ENCODE data around the gene FAM53C.
A peak's percentile ranks its signal among the peaks of the same experiment; 100 is the strongest.
"Not testable (repeated sequence)": the region's sequence is repeated elsewhere in the genome, so short reads cannot be mapped to it uniquely, and the experiment has no call there.

Gene FAM53C

DNA sequence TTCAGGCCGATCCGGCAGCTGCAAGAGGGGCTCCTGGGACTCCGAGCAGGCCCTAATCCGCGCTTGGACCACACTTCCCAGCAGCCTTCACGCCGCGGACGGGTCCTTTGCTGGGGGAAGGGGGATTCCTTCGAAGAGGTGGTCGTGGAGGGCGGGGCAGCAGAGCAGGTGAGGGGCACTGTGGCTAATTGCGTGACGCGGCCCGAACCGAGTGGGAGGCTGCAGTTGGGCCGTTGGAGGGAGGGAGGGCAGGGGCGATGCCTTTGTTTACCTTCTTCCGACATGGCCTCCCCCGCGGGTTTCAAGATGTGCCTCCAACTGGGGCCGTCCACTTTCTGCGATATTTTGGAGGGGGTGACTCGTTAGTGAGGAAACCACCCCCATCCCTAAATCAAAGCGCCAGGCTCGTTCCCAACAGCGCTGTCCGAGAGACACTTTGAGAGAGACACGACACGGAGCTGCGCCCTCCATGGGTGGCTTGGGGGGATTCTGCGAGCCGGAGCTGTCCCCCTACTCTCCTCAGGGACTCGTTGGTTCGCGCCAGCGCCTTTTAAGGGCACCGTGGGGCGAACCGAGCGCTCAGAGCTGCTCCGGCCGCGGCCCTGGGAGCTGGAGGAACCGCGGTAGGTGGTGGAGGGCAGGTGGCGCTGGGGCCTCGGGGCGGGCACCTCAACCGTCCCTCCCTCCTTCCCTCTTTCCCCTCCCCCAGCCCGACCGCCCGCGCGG, at the start of gene FAM53C:
TSS of gene FAM53C (plus strand) at position 582 of the 726 bp plus-strand sequence. CDS start 3,070 bp downstream, outside the sequence.
- no peak for FAIRE-seq

DNA sequence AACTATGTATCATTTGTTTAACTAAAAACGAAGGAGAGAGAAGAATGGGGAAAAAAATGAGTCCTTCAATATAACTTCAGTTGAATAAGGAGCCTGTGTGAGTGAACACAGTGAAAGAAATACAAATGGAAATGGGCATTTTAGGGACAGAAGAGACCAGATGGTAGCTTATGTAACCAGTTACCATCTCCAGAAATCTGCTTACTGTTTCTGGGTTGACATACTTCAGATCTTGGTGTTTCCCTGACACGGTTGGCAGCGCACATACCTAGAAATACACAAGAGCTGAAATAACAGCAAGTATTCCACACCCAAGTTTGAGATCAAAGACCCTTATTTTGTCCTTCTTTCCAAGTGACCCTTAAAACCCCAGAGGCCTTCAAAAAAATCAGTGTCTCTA, 48.8 kb upstream of the FAM53C start:
- no peak for FAIRE-seq

DNA sequence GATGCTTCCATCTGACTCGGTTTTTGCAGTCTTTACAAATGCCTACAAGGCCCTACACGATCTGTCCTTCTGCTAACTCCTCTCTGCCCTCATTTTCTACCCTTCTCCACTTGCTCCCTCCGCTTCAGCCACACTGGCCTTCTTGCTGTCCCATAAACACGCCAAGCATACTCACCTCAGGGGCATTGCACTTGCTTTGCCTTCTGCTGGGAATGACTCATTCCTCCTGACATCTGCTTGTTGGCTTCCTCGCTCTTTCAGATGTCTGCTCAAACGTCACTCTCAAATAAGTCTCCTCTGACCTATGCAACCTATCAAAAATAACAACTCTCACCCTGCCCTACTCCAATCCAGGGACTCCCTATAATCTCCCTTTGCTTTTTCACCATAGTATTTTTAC, 34.7 kb upstream of the FAM53C start:
- FAIRE-seq = no peak

DNA sequence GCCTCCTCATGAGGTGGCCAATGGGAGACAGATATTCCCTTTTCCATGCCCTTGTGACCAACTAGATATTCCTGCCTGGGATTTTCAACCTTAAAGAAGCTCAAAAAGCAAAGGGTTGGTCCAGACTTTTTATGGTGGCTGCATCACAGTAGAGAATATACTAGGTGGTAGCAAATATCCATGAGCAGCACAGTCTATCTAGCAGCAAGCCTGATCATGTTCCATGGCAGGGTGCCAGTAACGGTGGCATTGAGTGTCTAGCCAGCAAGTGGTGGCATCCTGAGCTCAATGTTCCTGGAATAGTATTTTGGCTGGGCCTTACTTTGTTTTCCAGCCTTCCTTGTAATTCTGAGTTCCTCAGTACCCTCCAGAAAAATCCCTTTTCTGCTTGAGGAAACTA, 32.3 kb upstream of the FAM53C start:
- no peak for FAIRE-seq

DNA sequence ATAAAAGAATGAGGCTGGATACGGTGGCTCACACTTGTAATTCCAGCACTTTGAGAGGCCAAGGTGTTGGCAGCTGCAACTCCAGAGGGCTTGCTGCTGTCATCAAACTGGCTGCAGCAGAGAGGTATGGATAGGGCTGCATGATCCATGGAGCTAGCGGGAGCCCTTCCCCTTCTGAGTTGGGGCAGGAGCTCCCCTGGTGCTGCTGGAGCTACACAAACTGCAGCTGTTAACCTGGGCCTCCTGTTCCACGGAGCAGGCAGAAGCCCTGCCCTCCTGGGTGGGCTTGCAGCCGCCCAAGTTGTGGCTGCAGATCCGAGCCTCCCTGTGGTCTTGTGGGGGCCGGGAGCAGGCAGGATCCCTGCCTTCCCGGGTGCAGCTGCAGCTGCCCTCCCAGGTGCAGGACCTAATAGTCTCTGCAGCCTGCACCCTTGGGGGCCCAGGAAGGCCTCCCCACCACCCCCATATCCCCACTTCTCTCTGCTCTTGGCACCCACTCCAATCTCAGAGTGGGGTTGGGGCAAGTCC, 22.3 kb upstream of the FAM53C start:
- no peak for FAIRE-seq

DNA sequence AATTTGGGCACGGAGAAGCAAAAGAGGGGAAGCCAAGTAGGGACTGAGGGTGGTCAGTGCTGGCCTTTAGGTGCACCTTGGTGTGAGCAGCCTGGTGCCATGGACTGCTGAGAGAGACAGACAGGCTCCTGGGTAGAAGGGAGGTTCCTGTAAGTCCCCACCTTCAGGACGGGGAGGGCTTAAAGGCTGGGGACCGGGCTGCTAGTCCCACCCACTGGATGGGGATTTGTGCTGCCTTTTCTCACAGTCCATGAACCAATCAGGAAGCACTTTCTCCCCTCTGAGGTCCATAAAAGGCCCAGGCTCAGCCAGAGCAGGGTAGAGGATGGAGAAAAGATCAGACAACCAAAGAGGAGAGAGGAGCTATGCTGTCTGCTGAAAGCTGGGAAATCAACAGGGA, 21.7 kb upstream of the FAM53C start:
- no peak for FAIRE-seq

DNA sequence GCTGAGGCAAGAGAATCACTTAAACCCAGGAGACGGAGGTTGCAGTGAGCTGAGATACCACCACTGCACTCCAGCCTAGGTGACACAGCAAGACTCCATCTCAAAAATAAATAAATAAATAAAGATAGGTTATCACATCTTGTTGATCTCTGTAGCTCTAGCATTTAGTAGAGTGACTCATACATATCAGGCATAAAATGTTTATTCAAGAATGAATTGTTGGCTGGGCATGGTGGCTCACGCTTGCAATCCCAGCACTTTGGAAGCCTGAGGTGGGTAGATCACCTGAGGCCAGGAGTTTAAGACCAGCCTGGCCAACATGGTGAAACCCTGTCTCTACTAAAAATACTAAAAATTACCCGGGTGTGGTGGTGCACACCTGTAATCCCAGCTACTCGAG, 19.9 kb upstream of the FAM53C start:
- not testable (repeated sequence) for FAIRE-seq

DNA sequence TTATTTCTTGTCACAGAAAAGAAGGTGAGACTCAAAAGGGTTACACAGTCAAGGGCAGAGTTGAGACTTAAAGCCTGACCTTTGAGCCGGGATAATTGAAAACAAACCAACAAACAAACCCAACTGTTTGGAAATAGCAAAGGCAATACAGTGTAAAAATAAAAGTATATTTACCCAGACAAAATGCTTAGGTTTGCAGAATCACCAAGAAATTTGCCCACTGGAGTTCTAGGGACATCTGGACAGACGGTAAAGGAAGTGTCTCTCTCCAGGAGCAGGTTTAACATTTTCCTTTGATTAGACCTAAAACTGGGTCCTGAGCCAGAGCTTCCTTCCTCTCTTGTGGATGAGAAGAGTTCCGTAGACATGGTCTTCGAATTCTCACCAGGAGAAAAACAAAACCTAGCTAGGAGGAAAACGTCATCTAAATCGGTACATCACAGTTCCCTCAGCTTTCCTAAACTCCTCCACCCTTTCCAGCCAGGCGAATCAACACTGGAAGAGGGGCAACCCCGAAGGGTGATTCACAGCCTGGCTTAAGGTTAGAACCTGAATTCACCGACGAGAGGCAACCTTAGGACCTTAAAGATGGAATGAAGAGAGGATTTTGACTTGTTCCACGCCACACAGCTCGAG, 7.1 kb upstream of the FAM53C start:
- no peak for FAIRE-seq

DNA sequence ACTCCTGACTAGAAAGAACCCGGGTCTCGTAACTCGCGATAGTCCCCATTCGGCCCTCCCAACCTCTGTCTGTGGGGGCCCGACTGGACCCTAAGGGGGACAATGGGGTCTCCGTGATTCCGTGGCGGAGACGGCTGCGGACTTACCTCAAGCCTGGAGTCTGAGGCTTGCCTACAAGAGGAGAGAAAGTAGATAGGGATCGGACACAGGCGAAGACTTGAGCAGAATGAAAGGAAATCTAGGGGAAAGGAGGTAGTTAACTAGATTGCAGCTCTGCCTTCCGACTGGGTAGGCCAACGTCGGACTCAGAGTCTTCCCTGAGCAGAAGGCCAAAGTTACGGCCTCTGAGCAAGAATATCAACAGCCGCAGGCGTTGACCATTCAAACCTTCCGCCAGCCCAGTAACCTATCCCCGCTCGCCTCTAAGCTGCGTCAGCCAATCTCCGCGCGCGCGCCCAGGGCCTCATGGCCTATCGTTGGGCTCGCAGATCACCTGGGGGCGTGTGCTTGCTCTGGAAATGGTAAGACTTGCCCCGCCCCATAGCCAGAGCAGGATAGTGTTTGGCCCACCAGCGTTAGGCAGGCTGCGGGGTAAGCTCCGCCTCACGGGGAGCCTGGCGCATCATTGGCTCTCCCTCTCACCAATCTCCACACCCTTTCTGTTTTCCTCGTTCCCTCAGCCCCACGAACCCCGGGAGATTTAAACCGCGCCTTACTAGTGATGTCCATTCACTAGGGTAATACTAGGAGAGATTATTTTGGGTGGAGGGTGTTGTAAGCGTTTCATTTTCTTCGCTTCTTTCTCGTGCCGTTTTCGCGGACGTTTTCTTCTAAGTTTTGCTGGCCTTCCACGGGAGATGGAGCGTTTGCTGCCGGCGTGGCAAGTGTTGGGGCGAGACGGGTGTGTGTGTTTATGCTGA, 6.4 kb upstream of the FAM53C start, which contains the start of gene CDC25C:
TSS of gene CDC25C (minus strand) at position 356 of the 920 bp plus-strand sequence. CDS start 624 bp downstream, outside the sequence.
- peak; percentile 78 for FAIRE-seq

DNA sequence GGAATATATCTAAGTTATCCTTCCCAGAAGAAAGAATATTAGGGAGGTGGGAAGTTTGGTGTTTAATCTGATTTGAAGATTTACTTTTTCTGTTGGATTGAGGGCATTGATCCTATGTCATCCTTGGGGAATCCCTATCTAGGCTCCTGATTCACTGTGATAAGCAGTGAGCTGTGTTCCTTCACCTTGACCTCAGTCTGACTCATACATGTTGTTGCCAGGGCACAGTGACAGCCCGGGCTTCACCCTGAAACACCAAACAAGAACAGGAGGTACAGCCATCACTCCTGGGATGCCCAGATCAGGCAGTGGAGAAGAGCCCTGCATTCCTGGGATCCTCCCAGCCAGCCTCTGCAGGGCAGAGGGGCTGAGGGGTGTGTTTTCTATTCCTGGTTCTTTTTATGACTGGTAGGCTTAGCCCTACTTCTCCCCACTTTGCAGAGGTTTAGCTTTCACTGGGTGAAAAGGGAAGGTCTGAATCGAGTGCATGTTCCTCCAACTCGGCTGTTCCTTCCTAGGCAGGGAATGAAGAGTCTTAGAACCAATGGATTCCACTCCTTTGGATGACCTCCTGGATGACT, 3.1 kb upstream of the FAM53C start:
- FAIRE-seq = no peak

DNA sequence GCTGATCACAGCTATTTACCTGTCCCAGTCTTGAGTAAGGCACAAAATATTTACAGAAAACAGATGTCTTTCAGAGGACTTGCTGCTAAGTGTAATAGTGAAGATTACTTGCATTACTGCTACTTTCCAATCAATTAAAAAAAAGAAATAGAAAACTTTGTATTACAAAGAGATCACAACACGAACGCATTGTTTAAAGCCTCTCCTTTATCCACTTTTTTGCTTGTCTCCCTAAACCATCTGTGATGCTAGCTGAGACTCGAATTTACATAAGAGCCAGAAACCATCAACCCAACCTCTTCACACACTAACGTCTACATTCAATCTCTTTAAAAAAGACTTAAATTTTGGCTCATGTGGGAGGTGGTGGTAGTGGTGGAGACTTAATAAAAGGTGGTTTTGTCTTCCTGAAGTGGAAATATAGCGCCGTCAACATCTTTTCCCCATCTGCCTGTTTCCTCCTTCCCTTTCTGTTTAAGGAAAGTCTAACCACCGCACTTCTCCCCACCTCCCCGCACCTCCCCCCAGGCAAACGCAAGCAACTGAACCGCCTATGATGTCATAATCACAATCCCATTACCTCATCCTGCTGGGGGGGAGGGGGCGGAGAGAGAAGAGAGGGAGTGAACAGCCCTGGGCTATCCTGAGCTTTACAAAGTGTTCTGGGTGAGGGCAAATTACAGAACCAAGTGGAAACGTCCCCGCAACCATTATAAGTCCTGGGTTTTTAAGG, 948 bp upstream of the FAM53C start:
- no peak for FAIRE-seq

DNA sequence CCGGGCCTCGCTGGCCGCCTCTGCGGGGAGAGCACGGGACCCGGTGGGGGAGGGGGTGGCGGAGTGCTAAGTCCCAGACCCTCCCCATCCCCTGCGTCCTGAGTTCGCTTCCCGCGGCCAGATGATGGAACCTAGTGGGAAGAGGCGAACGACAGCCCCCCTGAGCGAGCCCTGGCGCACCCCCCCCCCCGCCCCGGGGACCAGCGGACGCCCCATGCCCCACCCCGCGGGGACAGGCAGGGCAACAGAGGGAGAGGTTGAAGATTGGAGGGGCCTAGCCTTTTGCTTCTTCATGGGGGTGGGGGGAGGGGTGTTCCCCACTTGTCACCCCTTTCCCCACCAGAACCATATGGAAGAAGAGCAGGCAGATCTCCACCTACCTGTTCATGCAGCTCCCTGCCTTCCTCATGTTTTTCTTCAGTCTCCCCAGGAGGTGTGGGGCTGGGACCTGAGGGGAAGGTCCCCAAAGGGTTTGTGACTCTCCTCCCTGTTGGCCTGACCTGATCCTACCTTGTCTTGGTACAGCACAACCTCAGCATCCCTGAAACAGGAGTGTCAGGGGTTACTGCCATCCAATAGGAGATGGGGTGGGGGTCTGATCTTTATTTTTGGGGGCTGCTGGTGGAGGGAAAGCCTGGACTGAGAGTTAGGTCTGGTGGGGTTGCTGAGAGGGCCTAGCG, 485 bp downstream of the FAM53C start:
- no peak for FAIRE-seq

DNA sequence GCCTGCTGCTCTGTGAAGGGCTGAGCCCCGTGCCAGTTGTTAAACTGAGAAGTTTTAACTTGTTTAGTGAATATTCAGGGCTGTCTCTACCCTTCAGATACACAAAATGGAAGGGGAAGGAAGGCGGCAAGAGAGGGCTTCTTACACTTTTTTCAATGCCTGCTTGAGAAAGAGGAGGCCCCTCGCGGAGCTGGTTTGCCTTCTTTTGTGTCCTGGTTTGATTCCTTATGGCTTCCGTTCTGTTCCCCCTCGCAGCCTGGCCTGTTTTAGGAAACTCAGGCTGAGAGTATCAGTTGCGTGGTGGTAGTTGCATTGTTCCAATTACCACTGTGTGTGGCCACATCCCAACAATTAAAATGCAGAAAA, 1.0 kb downstream of the FAM53C start:
- FAIRE-seq = no peak

DNA sequence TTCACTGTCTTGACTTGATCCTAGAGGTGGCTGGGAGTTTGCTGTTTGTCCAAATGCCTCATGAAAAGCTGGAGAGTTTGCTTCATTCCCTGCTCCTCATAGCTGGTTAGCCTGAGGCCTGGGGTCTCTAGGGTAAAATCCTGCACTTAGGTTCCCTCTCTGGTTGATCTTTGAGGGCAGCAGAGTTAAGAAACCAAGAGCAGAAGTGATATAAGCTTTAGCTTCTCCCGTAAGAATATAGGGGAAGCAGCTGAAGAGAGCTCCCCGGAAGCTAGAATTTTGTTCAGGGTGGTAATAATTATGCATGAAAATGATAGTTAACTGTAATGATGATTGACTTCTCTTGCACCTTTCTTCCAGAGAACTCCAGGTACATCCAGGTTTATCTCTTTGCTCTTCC, 1.4 kb downstream of the FAM53C start:
- no peak for FAIRE-seq

DNA sequence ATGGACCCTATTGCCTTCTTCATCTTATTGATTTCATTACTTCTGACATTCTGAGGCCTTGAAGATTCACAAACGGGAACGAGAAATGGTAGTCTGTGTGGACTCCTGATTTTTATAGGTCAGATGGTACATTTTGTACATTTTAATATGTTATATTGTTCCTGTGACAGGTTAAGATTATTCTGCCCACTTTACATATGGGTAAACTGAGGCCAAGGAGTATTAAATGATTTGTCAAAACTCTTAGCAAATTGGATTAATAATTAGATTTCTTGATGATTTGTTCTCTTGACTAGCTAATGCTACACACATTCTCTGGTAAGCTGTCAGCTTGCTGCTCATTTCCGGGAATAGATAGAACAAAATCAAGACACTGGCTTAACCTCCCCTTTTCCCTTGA, 1.9 kb downstream of the FAM53C start:
- no peak for FAIRE-seq

DNA sequence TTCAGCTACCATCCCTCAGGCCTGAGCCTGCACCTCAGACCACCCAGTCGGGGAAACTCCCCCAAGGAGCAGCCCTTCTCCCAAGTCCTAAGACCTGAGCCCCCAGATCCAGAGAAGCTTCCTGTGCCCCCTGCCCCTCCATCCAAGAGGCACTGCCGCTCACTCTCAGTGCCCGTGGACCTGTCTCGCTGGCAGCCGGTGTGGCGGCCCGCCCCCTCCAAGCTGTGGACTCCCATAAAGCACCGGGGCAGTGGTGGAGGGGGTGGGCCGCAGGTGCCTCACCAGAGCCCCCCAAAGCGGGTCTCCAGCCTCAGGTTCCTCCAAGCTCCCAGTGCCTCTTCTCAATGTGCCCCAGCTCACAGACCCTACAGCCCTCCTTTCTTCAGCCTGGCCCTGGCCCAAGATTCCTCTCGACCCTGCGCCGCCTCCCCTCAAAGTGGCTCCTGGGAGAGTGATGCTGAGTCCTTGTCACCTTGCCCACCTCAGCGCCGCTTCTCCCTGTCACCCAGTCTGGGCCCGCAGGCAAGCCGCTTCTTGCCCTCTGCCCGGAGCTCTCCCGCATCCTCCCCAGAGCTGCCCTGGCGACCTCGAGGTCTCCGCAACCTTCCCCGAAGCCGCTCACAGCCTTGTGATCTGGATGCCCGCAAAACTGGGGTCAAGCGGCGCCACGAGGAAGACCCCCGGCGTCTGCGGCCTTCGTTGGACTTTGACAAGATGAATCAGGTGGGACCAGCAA, 7.0 kb downstream of the FAM53C start:
- no peak for FAIRE-seq

DNA sequence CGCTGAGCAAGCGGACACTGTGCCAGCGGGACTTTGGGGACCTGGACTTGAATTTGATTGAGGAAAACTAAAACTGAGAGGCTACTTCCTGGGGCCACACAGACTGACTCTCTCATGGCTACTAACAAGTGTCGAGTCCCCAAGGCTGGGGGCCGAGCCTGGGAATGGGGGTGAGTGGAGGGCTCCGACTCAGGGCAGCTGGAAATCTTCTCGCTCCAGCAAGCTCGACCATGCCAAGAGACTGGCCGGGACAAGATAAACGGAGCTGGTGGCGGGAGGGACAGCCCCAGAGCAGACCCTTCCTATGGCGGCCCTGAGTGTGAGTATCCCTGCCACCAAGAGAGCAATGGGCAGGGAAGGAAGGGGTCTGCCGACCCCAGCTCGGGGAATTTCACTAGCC, 8.8 kb downstream of the FAM53C start:
- no peak for FAIRE-seq

DNA sequence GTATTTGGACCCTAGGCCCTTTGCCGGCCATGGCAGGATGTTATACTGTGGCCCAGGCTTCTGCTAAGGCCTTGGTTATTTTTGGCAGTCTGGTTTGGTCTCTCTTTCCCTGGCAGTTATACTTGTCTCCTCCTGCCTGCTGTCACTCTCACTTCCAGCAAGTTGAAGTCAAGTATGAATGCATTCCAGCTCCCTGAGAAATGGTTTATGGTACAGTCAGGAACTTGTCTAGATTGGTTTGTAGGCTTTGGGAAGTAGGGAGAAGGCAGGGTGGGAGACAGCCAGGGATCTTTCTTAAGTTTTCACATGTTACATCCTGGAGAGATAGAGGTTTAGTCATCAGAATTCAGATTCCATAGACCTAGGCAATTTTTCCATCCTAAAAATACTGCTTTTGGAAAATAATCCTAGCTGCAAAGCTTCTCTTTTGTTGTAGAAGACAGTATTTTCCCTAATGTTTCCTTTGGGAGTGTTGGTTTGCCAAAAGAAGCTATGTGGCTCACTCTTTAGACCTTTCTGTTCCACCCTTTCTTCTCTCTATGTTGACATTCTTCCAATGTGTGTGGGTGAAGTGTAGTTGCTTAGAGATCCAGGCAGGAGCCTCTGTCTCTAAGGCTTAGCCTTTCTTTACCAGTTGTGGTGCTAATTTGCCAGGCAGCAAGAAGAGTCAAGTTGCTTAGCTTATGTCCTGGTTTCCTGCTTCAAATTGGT, 11.9 kb downstream of the FAM53C start:
- no peak for FAIRE-seq

DNA sequence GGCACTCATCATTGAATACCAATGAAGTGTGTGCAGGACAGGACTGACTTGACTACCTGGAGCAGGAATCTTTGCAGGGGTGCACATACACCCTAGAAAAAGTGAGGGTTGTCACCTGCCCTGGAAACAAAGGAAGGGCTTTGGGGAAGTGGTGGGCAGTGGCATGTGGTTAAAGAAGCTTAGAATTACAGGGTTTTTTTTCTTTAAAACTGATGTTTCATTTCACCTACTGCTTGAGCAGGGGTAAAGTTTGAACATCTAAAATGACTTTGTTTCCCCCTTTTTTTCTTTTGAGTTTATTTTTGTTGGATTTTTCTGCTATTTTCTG, 12.5 kb downstream of the FAM53C start:
- no peak for FAIRE-seq

DNA sequence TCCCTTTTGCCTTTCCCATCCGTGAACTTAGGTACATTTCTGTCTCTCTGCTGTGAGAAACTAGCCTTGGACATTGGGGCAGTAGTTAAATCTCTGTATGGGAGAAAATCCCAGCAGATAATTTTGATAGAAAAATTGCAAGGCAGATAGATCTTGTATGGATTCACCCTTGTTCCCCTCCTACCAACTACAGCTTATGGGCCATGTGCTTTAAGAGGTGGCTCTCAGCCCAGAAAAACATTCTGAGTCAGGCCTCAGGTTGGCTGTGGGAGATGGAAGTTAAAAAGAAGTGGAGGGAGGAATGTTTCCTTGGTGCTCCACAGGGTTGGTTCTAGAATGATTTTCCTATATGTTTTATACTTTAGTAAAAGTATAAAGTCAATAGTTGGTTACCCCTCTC, 13.0 kb downstream of the FAM53C start:
- FAIRE-seq = no peak

All from colon (tissue), 2 donors.